H7 (cell line): Measurements from ENCODE around the gene PARD3. TPM values are rescaled to one million over a fixed set of nuclear protein-coding genes. Genes with fewer than 3 reads are reported as not detected.
"Not testable (repeated sequence)": the region's sequence is repeated elsewhere in the genome, so short reads cannot be mapped to it uniquely, and the experiment has no call there.

Source experiments
- DNase-seq: peaks from one replicate; pipeline ENCODE4 v3.0.0; 2012
- H3K27me3 ChIP-seq: 2 replicates; pipeline ENCODE4 v1.6.0; 2011; ENCODE audit warnings: mild to moderate bottlenecking, low read length; ENCODE audit not compliant: control insufficient read depth, insufficient read depth
- H3K36me3 ChIP-seq: replicated peaks from 2 replicates; pipeline ENCODE4 v1.5.1; 2011; ENCODE audit warnings: low read length; ENCODE audit not compliant: control insufficient read depth, insufficient read depth
- H3K4me3 ChIP-seq: 2 replicates; pipeline ENCODE4 v1.5.1; 2011; ENCODE audit warnings: low read depth, mild to moderate bottlenecking, control low read depth, low read length, moderate library complexity; ENCODE audit not compliant: insufficient read depth
- total RNA-seq: library from RNA; depleted of rRNA; stranded (reverse); fragments of >200 nt; shearing (Covaris generic); gene quantifications from 2 replicates; pipeline ENCODE4 v1.2.3, GENCODE V29; 2014

The PARD3 gene
- total RNA-seq, 1 experiment from 2014 or later = 51.1 TPM

DNA sequence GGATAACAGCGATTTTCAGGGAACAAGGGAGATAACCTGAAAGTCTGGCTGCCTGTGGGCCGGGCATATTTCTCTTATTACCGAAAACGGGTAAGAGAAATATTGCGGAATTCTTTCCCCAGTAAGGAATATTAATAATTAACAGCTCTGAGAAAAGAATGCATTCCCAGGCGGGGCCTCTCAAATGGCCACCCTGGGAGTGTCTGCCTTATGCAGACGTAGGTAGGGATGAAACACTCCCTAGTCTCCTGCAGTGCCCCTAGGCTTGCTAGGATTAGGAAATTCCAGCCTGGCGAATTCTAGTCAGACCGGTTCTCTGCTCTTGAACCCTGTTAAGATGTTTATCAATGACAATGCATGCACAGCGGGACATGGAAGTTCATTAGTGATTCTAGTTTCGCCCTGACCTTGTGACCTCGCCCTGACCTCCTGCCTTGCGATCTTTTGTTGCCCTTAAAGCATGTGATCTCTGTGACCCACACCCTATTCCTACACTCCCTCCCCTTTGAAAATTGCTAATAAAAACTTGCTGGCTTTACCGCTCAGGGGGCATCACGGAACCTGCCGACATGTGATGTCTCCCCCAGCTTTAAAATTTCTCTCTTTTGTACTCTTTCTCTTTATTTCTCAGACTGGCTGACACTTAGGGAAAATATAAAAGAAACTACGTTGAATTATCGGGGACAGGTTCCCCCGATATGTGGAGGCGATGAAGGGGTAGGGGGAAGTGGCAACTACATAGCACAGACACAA is 387.8 kb downstream of the PARD3 start:
- not testable (repeated sequence) for H3K4me3 ChIP-seq, DNase-seq, H3K27me3 ChIP-seq, H3K36me3 ChIP-seq

DNA sequence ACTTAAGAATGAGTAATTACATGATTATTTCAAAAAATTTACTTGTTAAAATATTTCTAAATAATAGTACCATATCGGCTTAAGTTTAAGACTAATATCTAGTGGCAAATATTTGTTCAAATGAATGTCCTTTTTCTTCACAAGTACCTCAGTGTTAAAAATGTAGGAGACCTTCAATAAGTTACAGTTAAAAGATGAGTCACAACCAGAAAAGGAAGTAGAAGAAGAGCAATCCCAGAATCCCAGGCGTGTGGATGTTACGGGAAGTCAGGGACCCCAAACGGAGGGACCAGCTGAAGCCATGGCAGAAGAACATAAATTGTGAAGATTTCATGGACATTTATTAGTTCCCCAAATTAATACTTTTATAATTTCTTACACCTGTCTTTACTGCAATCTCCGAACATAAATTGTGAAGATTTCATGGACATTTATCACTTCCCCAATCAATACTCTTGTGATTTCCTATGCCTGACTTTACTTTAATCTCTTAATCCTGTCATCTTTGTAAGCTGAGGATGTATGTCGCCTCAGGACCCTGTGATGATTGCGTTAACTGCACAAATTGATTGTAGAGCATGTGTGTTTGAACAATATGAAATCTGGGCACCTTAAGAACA is 388.4 kb downstream of the PARD3 start:
- H3K36me3 ChIP-seq, H3K4me3 ChIP-seq, DNase-seq, H3K27me3 ChIP-seq: not testable (repeated sequence)

DNA sequence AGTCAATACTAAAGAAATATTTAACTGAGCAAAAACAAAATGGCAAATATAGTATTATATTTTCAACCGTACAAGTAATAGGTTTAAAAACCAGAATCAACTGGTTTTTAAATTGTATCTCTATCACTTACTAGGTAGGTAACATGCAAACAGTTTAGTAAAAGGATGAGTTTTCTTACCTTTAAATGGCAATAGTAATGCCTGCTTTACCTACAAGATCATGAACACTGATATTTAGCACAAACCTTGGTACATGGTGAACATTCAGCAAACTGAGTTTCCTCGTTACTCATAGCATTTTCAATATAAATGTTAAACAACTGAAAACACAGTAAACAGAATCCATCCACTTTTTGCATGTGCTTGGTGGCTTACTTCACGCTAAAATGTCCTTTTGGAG is 389.1 kb downstream of the PARD3 start:
- H3K36me3 ChIP-seq = no peaks in the 10 kb centered on the region
- DNase-seq = no peak
- no peaks in the 10 kb centered on the region for H3K27me3 ChIP-seq
- no peak overlapping the region for H3K4me3 ChIP-seq

DNA sequence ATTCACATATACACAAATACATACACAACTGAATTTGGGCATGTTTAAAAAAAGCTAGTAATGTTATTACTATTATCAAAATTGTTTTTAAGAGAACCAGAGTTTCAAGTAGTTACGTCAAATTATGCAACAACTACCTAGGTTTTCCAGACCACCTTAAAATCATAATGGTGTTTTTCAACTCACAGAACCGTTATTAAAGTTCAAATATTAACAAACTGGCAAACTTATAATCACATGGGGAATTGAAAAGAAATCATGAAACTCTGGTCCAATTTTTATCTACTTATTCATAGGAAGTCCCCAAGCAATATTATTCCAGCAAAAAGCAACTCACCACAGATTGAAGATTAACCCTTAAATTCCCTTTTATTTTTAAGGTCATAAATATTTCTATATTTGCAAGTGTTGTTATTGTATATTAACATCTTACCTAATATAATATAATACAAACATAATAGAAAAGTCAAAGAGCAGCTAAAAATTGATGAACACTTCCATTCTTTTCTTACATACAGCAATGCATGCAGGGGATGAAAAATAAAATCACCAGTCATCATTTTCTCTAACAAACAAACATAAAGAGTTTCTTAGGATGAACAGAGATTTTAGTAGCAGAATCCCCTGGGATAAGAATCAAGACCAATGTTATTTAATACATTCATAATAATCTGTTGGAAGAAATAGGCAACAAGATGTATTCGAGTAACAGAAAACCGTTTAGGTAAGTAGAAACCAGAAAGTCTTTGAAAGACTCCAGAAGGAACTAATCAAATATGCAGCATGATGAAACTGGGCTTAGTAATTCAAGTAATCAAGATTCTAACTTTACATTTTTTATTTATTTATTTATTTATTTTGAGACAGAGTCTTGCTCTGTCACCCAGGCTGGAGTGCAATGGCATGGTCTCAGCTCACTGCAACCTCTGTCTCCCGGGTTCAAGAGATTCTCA is 391.1 kb downstream of the PARD3 start:
- no peak overlapping the region for H3K4me3 ChIP-seq
- no peak for DNase-seq
- H3K27me3 ChIP-seq = no peaks in the 10 kb centered on the region
- H3K36me3 ChIP-seq = no peaks in the 10 kb centered on the region

DNA sequence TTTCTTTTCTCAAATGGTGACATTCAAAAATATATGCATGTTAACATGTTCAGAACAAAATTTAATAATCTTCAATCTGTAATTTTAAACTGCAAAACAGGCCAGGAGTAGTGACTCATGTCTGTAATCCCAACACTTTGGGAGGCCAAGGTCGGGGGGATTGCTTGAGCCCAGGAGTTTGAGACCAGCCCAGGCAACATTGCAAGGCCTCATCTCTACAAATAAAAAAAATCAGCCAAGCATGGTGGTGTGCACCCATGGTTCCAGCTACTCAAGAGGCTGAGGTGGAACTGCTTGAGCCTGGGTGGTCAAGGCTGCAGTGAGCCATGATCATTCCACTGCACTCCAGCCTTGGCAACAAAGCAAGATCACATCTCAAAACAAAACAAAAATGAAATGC is 394.3 kb downstream of the PARD3 start:
- H3K27me3 ChIP-seq = no peaks in the 10 kb centered on the region
- no peak overlapping the region for H3K4me3 ChIP-seq
- no peak for DNase-seq
- no peaks in the 10 kb centered on the region for H3K36me3 ChIP-seq

DNA sequence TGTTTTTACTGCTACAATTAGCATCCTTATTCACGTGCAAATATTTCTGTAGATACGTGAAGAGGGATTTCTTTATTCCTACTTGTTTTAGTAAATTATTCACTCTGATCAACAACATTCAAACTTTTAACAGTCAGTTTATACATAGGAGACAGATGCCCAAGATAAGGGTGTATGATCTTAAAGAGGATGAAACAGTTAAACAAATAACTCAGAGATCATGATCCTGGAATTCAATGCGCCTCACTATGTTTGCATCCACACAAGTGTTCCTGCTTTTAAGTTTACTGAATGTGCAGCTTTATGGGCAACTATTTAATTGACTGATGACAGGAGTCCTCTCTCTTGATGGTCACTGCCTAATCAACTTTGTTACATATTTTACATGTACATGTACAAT is 394.8 kb downstream of the PARD3 start:
- Histone ChIP-seq H3K27me3 (no peaks in the 10 kb centered on the region), H3K36me3 (no peaks in the 10 kb centered on the region), H3K4me3 (no peak overlapping the region)
- DNase-seq = no peak

DNA sequence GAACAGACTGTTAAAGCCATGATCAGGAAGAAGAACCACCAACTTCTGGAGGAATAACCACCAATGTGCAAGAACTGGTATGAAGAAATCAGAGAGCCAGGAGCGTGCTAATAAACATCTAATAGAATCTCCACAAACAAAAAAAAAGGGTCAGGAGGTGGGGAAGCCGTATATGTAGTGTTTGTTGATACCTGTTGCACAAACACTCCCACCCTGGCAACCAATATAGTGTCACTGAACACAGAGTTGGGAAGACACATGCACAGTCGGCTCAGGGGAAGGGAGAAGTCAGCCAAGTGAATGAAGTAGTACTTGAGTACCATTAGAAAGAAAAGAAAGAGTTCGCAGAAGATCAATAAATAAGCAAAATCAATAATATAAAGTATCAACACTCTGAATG is 400.1 kb downstream of the PARD3 start:
- DNase-seq = no peak
- no peaks in the 10 kb centered on the region for H3K27me3 ChIP-seq
- no peak overlapping the region for H3K4me3 ChIP-seq
- no peaks in the 10 kb centered on the region for H3K36me3 ChIP-seq

DNA sequence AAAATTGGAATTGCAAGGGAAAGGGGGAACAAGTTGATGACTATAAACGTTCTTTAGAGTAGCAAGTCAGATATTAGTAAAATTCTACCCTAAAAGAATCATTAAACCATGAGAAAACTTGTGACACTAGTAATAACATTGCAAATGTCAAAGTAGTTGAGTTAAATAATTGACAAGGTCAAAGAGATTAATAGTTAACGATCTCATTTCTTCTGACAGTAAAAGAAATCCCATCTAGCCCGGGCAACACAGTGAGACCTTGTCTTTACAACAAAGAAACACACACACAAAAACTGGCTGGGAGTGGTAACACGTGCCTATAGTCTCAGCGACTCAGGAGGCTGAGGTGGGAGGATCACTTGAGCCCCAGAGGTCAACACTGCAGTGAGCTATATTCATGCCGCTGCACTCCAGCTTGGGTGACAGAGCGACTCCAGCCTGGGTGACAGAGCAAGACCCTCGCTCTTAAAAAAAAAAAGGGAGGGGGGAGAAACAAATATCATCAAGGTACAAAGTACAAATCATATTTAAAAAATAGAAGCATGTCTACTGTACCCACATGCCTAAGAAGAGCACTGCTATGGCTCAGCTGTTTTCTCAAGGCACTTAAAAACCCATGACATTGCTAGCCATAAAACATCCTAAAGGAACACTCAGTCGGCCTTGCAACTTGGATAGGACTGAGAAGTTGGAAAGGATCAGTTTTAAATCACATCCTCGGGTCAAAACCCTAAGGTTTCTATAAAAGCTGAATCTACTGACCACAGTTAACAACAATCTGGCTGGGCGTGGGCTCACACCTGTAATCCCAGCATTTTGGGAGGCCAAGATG is 401.1 kb downstream of the PARD3 start:
- H3K4me3 ChIP-seq = no peak overlapping the region
- H3K36me3 ChIP-seq = no peaks in the 10 kb centered on the region
- no peaks in the 10 kb centered on the region for H3K27me3 ChIP-seq
- no peak for DNase-seq

DNA sequence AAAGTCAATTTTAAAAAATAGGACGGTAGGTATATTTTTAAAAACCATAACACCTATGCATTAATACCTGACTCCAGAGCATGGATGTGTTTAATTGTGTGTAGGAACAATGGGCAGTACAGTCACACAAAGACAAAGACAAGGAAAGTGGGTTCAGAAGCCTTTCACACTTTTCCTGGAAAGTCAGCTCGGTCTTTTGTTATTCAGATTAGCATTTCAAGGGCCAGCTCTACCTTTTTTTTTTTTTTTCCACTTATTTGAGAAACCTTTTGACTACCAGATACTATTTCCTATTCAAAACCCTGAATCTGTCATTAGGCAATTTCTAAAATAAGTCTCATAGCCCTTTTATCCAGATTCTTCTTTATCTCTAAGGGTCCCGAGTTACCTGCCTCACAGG is 401.9 kb downstream of the PARD3 start:
- DNase-seq = no peak
- no peak overlapping the region for H3K4me3 ChIP-seq
- no peaks in the 10 kb centered on the region for H3K27me3 ChIP-seq
- H3K36me3 ChIP-seq = no peaks in the 10 kb centered on the region

DNA sequence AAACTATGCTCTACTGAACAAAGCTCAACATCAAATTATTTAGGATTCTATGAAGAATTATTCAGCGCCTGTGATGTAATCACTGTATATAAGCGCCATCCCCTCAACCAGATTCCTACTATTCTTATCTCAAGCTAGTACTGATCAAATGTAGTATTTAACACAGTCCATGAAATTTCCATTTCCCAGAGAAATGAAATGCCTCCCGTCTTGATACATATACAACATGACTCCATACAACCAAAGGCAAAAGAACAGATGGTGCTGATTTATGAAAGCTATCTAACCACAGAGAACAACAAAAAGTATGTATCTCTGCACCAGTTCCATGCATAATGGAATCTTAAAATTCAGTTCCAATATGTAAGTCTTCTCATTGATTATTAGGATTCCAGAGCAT is 406.1 kb downstream of the PARD3 start:
- Histone ChIP-seq H3K36me3 (no peaks in the 10 kb centered on the region), H3K27me3 (no peaks in the 10 kb centered on the region), H3K4me3 (no peak overlapping the region)
- DNase-seq = no peak

DNA sequence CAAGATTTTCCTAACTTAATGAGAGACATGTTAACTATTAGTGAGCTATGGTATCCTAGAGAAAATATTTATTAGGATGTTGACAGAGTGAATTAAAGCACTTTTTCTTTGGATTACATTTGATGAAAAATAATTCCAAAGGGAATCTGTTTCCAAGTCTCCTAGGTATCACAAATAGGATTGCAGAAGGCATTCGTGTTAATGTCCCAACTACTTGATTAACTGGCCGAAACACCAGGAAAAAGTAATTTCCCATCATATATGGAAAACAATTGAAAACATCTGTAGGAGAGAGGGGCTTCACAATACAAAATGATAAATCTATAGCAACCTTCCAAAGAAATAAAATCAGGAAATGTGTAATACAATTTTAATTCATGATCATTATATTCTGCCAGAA is 406.7 kb downstream of the PARD3 start:
- no peak overlapping the region for H3K4me3 ChIP-seq
- no peak for DNase-seq
- H3K36me3 ChIP-seq = no peaks in the 10 kb centered on the region
- H3K27me3 ChIP-seq = no peaks in the 10 kb centered on the region

DNA sequence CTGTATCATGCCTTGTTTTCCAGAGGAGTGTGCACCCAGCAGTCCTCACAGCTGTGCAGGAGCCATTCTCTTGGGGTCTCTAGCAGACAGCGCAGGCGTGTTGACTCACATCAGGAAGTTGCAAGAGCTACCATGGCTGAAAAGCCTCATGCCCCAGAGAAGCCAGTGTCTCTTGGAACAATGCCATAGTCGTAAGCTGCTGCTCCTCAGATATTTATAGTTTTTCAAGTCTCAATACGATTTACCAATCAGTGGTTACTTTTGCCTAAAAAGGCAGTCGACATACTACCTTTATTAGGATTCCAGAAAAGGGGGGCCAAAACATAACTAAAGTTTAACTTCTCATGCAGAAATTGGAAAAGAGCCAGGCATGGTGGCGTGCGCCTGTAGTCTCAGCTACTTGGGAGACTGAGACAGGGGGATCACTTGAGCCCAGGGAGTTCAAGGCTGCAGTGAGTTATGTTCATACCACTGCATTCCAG is 407.7 kb downstream of the PARD3 start:
- DNase-seq = no peak
- H3K36me3 ChIP-seq = no peaks in the 10 kb centered on the region
- H3K27me3 ChIP-seq = no peaks in the 10 kb centered on the region
- H3K4me3 ChIP-seq = no peak overlapping the region

DNA sequence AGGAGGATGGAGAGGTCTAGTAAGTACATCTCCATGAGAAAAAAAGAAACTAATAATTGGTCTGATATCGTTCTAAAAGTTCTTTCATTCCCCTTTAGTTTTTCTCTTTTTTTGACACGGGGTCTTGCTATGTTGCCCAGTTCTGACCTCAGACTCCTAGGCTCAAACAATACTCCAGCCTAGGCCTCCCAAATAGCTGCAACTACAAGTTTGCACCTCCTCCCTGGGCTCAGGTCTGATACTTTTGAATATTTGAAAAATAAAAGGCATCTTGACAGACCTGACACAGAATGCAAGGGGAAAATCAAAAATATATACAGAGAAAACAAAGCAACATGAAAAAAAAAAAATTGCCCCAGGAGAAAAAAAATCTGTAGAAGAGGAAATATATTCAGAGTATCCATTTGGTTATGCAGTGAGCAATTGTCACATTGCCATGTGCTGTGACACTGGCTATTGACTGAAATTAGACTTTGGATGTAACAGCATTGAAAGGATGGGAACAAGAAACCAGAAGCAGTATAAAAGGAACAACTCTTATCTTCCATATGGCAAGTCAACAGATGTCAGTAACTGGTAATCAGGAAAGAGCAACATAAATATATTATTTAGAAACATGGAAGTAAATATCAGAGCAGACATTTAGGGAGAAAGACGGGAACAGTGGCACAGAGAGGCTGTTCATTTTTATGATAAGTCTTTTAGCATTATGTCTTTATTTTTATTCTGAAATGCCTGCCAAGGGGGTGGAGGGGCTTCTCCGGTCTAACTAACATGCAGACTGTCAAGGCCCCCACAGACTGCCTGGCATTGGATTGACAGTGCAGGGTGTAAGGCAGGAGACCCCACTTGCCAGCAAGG is 408.4 kb downstream of the PARD3 start:
- H3K36me3 ChIP-seq = no peaks in the 10 kb centered on the region
- no peaks in the 10 kb centered on the region for H3K27me3 ChIP-seq
- no peak overlapping the region for H3K4me3 ChIP-seq
- DNase-seq = no peak
